ENCODE measurements around the gene ZNF316. TPM values are rescaled to one million over a fixed set of nuclear protein-coding genes. Genes with fewer than 3 reads are reported as not detected.

Gene ZNF316
- total RNA-seq, 4 donors from 2014 or later, result 20.8 to 58.6 (median 30.6) TPM

DNA sequence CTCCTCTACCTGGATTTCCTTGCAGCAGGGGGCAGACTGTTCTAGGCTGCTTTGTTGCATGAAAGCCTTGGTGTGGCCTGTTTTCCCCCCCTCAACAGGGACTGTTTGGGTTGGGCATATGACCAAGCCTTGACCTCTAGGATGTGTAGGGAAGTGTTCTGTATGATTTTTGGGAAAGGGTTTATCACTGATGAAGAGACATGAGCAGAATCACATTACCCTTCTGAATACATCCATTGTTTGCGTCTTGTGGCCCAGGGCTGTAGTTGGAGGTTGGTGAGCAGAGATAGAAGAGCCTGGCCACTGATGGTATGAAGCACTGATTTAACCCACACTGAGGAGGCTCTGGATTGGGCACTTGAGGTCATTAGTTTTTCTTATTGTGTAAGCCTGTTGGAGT is 43.0 kb downstream of the ZNF316 start:
- no peaks in the 10 kb centered on the region for H3K27me3 ChIP-seq
- TF ChIP-seq EP300 (IDR thresholded peaks at IDR 0.05), result no peak
- no peak for TF ChIP-seq POLR2A (IDR thresholded peaks at IDR 0.05)
- no peak for DNase-seq (ENCODE audit: low spot score in 2 of 2)
- peaks cover 5% of the 10 kb centered on the region for H3K36me3 ChIP-seq
- H3K4me1 ChIP-seq, result no peaks in the 10 kb centered on the region
- no peak overlapping the region for H3K4me3 ChIP-seq
- 100% methylated on average over 1 of the region's 1 CpG for WGBS
- peaks cover 77% of the 10 kb centered on the region for H3K9me3 ChIP-seq
- H3K27ac ChIP-seq, result no peak overlapping the region

DNA sequence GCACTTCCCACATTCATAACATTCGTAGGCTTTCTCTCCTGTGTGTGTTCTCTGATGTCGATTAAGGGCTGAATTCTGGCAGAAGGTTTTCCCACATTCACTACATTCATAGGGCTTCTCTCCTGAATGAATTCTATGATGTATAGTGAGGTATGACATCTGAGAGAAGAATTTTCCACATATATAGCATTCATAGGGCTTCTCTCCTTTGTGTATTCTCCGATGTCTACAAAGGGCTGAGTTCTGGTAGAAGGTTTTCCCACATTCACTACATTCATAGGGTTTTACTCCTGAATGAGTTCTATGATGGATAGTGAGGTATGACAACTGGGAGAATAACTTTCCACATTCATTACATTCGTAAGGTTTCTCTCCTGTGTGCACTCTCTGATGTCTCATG is 54.0 kb downstream of the ZNF316 start:
- no peak for DNase-seq (ENCODE audit: low spot score in 2 of 2)
- Histone ChIP-seq H3K36me3 (peaks cover 97% of the 10 kb centered on the region), H3K4me1 (no peaks in the 10 kb centered on the region), H3K4me3 (no peak overlapping the region), H3K27me3 (no peaks in the 10 kb centered on the region), H3K9me3 (peaks cover 87% of the 10 kb centered on the region), H3K27ac (no peak overlapping the region)
- TF ChIP-seq EP300 (IDR thresholded peaks at IDR 0.05), result no peak
- TF ChIP-seq POLR2A (IDR thresholded peaks at IDR 0.05), result no peak
- TF ChIP-seq, protein P1, sequence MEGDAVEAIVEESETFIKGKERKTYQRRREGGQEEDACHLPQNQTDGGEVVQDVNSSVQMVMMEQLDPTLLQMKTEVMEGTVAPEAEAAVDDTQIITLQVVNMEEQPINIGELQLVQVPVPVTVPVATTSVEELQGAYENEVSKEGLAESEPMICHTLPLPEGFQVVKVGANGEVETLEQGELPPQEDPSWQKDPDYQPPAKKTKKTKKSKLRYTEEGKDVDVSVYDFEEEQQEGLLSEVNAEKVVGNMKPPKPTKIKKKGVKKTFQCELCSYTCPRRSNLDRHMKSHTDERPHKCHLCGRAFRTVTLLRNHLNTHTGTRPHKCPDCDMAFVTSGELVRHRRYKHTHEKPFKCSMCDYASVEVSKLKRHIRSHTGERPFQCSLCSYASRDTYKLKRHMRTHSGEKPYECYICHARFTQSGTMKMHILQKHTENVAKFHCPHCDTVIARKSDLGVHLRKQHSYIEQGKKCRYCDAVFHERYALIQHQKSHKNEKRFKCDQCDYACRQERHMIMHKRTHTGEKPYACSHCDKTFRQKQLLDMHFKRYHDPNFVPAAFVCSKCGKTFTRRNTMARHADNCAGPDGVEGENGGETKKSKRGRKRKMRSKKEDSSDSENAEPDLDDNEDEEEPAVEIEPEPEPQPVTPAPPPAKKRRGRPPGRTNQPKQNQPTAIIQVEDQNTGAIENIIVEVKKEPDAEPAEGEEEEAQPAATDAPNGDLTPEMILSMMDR (IDR thresholded peaks at IDR 0.05), result no peak
- TF ChIP-seq POLR2AphosphoS5 (IDR thresholded peaks at IDR 0.05), result no peak
- WGBS, result 93% methylated on average over 4 of the region's 4 CpGs

DNA sequence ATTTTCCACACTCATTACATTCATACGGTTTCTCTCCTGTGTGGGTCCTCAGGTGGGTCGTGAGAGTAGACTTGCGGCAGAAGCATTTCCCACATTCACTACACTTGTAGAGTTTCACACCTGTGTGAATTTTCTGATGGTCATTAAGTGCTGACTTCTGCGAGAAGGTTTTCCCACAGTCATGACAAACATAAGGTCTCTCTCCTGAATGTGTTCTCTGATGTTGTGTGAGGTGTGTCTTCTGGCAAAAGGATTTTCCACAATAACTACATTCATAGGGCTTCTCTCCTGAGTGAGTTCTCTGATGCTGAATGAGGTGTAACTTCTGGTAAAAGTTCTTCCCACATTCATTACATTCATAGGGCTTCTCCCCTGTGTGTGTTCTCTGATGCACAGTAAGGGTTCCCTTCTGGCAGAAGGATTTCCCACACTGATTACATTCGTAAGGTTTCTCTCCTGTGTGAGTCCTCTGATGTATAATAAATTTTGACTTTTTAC is 54.5 kb downstream of the ZNF316 start:
- Histone ChIP-seq H3K27me3 (no peaks in the 10 kb centered on the region), H3K27ac (no peak overlapping the region), H3K9me3 (peaks cover 85% of the 10 kb centered on the region), H3K4me3 (no peak overlapping the region), H3K36me3 (peaks cover 100% of the 10 kb centered on the region), H3K4me1 (no peaks in the 10 kb centered on the region)
- over 99% methylated on average over 5 of the region's 5 CpGs for WGBS
- TF ChIP-seq POLR2AphosphoS5 (IDR thresholded peaks at IDR 0.05) (no peak), EP300 (IDR thresholded peaks at IDR 0.05) (no peak), POLR2A (IDR thresholded peaks at IDR 0.05) (no peak)
- TF ChIP-seq, protein P1 (IDR thresholded peaks at IDR 0.05), result no peak
- no peak for DNase-seq (ENCODE audit: low spot score in 2 of 2)

DNA sequence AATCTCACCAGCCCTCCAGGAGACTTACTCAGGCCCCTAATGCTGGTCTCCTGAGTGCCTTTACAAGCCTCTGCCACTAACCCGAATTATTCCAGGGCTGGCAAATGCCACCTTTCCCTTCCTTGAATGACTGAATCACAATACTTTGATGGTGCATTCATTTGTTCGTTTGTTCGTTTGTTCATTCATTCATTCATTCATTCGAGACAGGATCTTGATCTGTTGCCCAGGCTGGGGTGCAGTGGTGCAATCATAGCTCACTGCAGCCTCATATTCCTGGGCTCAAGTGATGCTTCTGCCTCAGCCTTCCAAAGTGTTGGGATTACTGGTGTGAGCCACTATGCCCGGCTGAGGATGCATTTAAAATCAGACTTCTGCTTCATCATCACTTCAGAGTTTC is 63.7 kb downstream of the ZNF316 start:
- DNase-seq (ENCODE audit: low spot score in 2 of 2), result no peak
- Histone ChIP-seq H3K27me3 (no peaks in the 10 kb centered on the region), H3K9me3 (peaks cover 17% of the 10 kb centered on the region), H3K4me1 (peaks cover 20% of the 10 kb centered on the region), H3K27ac (no peak overlapping the region), H3K4me3 (no peak overlapping the region), H3K36me3 (peaks cover 76% of the 10 kb centered on the region)
- TF ChIP-seq POLR2AphosphoS5 (IDR thresholded peaks at IDR 0.05), result no peak
- TF ChIP-seq, protein P1 (IDR thresholded peaks at IDR 0.05), result no peak
- TF ChIP-seq POLR2A (IDR thresholded peaks at IDR 0.05), result no peak
- no peak for TF ChIP-seq EP300 (IDR thresholded peaks at IDR 0.05)
- WGBS, result 97% methylated on average over 5 of the region's 5 CpGs

DNA sequence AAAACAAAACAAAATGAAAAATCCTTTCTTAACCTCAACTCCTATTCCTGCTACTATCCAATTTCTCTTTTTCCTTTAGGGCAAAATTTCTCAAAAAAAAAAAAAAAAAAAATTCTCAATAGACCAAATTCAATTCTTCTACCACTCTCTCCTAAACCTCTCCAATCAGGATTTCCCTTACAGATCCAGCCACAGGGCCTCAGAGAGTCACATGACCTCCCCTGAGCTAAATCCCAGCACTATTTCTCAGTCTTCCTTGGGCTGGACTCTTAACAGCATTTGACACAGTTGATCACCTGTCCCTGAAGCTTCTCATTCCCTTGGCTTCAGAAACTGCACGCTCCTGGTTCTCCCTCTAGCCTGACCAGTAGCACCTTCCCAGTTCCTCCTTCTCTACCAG is 64.7 kb downstream of the ZNF316 start:
- Histone ChIP-seq H3K36me3 (peaks cover 65% of the 10 kb centered on the region), H3K4me3 (no peak overlapping the region), H3K27ac (no peak overlapping the region), H3K4me1 (peaks cover 23% of the 10 kb centered on the region), H3K27me3 (no peaks in the 10 kb centered on the region), H3K9me3 (peaks cover 9% of the 10 kb centered on the region)
- 97% methylated on average over 1 of the region's 1 CpG for WGBS
- TF ChIP-seq, protein P1 (IDR thresholded peaks at IDR 0.05), result no peak
- no peak for TF ChIP-seq EP300 (IDR thresholded peaks at IDR 0.05)
- no peak for TF ChIP-seq POLR2AphosphoS5 (IDR thresholded peaks at IDR 0.05)
- TF ChIP-seq POLR2A (IDR thresholded peaks at IDR 0.05), result no peak
- no peak for DNase-seq (ENCODE audit: low spot score in 2 of 2)

Other genes starting within 250 kb of the ZNF316 start
- 10 to 100 TPM; 19.0 to 61.2 (median 22.0) TPM for gene DAGLB, start 189.4 kb upstream of the ZNF316 start, total RNA-seq
- 10 to 100 TPM; 62.4 to 70.5 (median 68.9) TPM for gene KDELR2, start 153.2 kb upstream of the ZNF316 start, total RNA-seq
- 1 to 10 TPM in 1 of 4 donors, under 1 TPM in 3; 0.16 to 1.0 (median 0.62) TPM for gene GRID2IP, start 85.9 kb upstream of the ZNF316 start, total RNA-seq
- gene ZDHHC4, start 59.9 kb upstream of the ZNF316 start, total RNA-seq, result 10 to 100 TPM; 22.2 to 37.3 (median 26.2) TPM
- 10 to 100 TPM; 28.4 to 47.9 (median 39.4) TPM for gene INTS15, start 47.3 kb upstream of the ZNF316 start, total RNA-seq
- gene ZNF853, start 21.7 kb upstream of the ZNF316 start, total RNA-seq, result 1 to 10 TPM; 1.6 to 4.6 (median 3.7) TPM
- 10 to 100 TPM; 17.9 to 33.0 (median 19.0) TPM for gene ZNF12, start 69.6 kb downstream of the ZNF316 start, total RNA-seq
- gene RSPH10B2, start 116.8 kb downstream of the ZNF316 start, total RNA-seq, result not detected
- gene CCZ1B, start 189.0 kb downstream of the ZNF316 start, total RNA-seq, result 100 to 1,000 TPM in 1 of 4 donors, 10 to 100 TPM in 3; 20.8 to 112 (median 42.7) TPM